ENCODE results near the gene CDH4. TPM values are rescaled to one million over a fixed set of nuclear protein-coding genes. Genes with fewer than 3 reads are reported as not detected.
A peak's percentile ranks its signal among the peaks of the same experiment; 100 is the strongest.

The CDH4 gene
- total and polyA plus RNA-seq, 2 of the 8 experiments (the other 6 are each of a cell fraction or from before 2014, with no cell fraction given), result 4.3 to 7.9 TPM

GRCh38 chr20:61742097-61742825 is 490.2 kb downstream of the CDH4 start:
- H2BK120ac ChIP-seq (replicated peaks; ENCODE audit: low read depth, low read length), result no peak overlapping the region
- H3K27me3 ChIP-seq (replicated peaks in 1 of 4; ENCODE audit: control insufficient read depth in 3 of 4, extremely low read depth in 1 of 4, insufficient read depth in 3 of 4, low read length in 3 of 4), result no peaks in the 10 kb centered on the region; a peak in 1 of 7 replicates
- ChIA-PET CTCF (ENCODE audit: partially characterized antibody) (interaction anchor here (1.0 kb wide), 1 partner anchor 133 kb away, joined by 5 read pairs; no protein-coding TSS in a partner anchor), POLR2A (ENCODE audit: partially characterized antibody) (no interaction called here)
- H3K27ac ChIP-seq (ENCODE audit: low read depth, low read length), result no peak overlapping the region
- H3K4ac ChIP-seq (replicated peaks; ENCODE audit: insufficient read length, low read depth, low read length), result no peak overlapping the region
- no peak overlapping the region for H3K23ac ChIP-seq (ENCODE audit: insufficient read length)
- WGBS, 2 experiments (ENCODE audit: extremely low coverage in 1 of 2, insufficient coverage in 1 of 2, insufficient read length in 1 of 2, insufficient replicate concordance in 2 of 2, low coverage in 1 of 2, low lambda C conversion rate in 2 of 2, missing lambda C conversion rate in 1 of 2), result 89% methylated on average over 16 of the region's 16 CpGs; no CpG with 5 or more reads in 1 of the 2 experiments
- FAIRE-seq (no peak), DNase-seq (ENCODE audit: low read depth in 1 of 2, low spot score in 2 of 2) (no peak)
- no peak overlapping the region for H4K8ac ChIP-seq (ENCODE audit: extremely low read depth, insufficient read depth, low read length)
- no peaks in the 10 kb centered on the region for H3K79me1 ChIP-seq (ENCODE audit: low read depth, low read length)
- no peak overlapping the region for H3K18ac ChIP-seq (ENCODE audit: extremely low read depth, low read length)
- H3K4me3 ChIP-seq (ENCODE audit: extremely low read depth in 1 of 4, insufficient read depth in 2 of 4, low read depth in 3 of 4, low read length in 4 of 4), result no peak overlapping the region
- no peak overlapping the region for H2BK12ac ChIP-seq (ENCODE audit: low read depth, low read length)
- no peaks in the 10 kb centered on the region for H3K79me2 ChIP-seq (ENCODE audit: control insufficient read depth in 1 of 2, insufficient read depth in 2 of 2, low read length in 2 of 2)
- no peak overlapping the region for H2BK20ac ChIP-seq (ENCODE audit: low read length)
- no peak overlapping the region for H4K91ac ChIP-seq (replicated peaks; ENCODE audit: insufficient read length, low read length)
- no peaks in the 10 kb centered on the region for H3K9me3 ChIP-seq (ENCODE audit: insufficient read depth in 2 of 2, low read depth in 1 of 2, low read length in 1 of 2)
- no peaks in the 10 kb centered on the region for H3K23me2 ChIP-seq (ENCODE audit: low read depth, low read length)
- no peaks in the 10 kb centered on the region for H3K4me1 ChIP-seq (replicated peaks in 1 of 4; ENCODE audit: control insufficient read depth in 3 of 4, insufficient read depth in 4 of 4, low read length in 3 of 4)
- H4K20me1 ChIP-seq (replicated peaks in 1 of 2; ENCODE audit: control insufficient read depth in 1 of 2, insufficient read depth in 2 of 2, low read length in 2 of 2), result peaks cover 1 to 2% of the 10 kb centered on the region in 2 experiments
- H4K5ac ChIP-seq (ENCODE audit: insufficient read length, low read depth, low read length), result no peak overlapping the region
- H2AK5ac ChIP-seq (ENCODE audit: low read depth, low read length), result no peak overlapping the region
- TF ChIP-seq ATF2 (IDR thresholded peaks at IDR 0.05; ENCODE audit: low read length), result no peak
- TF ChIP-seq CTCF (IDR thresholded peaks at IDR 0.05; ENCODE audit: control extremely low read depth in 1 of 3, insufficient read depth in 1 of 3, low read depth in 1 of 3, low read length in 3 of 3), result peak in 2 of 3 experiments; percentile 19 to 40; a peak in 2 of 4 replicates
- no peak for TF ChIP-seq HDAC6 (IDR thresholded peaks at IDR 0.05; ENCODE audit: low read depth, low read length)
- TF ChIP-seq RAD21 (IDR thresholded peaks at IDR 0.05 in 1 of 2, conservative IDR thresholded peaks at IDR 0.05 in 1 of 2; ENCODE audit: low read depth in 2 of 2, low read length in 2 of 2), result peak; percentile 42 to 59
- H2BK15ac ChIP-seq (ENCODE audit: low read length), result no peak overlapping the region
- no peaks in the 10 kb centered on the region for H3K36me3 ChIP-seq (ENCODE audit: control insufficient read depth in 2 of 4, insufficient read depth in 4 of 4, low read length in 3 of 4)
- H2AFZ ChIP-seq (ENCODE audit: low read length), result no peak overlapping the region
- no peak overlapping the region for H3K9ac ChIP-seq (replicated peaks in 1 of 4; ENCODE audit: extremely low read depth in 1 of 4, low read depth in 3 of 4, low read length in 3 of 4)
- H3K4me2 ChIP-seq (ENCODE audit: insufficient read depth in 1 of 2, low read depth in 2 of 2, low read length in 2 of 2), result no peak overlapping the region
- no peak overlapping the region for H3K56ac ChIP-seq (replicated peaks; ENCODE audit: insufficient read length, low read depth, low read length)
- H3K14ac ChIP-seq (ENCODE audit: insufficient read length), result no peak overlapping the region
- H2BK5ac ChIP-seq (ENCODE audit: low read depth, low read length), result no peak overlapping the region

Measured in H1 (cell line).